ENCODE results near the gene NOTCH2.
"Not testable (repeated sequence)": the region's sequence is repeated elsewhere in the genome, so short reads cannot be mapped to it uniquely, and the experiment has no call there.

NOTCH2 gene

GRCh38 chr1:120068683-120069066, 787 bp downstream of the NOTCH2 start:
- DNase-seq (ENCODE audit: low spot score): not testable (repeated sequence)

- DNase-seq (ENCODE audit: low spot score): peak; percentile 1
These were observed 21.3 kb downstream of the NOTCH2 start for GRCh38 chr1:120048208-120048607.

GRCh38 chr1:120041771-120042170, 27.7 kb downstream of the NOTCH2 start:
- not testable (repeated sequence) for DNase-seq (ENCODE audit: low spot score)

GRCh38 chr1:120032253-120032652, 37.2 kb downstream of the NOTCH2 start:
- DNase-seq (ENCODE audit: low spot score): not testable (repeated sequence)

GRCh38 chr1:120023791-120024190, 45.7 kb downstream of the NOTCH2 start:
- not testable (repeated sequence) for DNase-seq (ENCODE audit: low spot score)

GRCh38 chr1:120014978-120015377, 54.5 kb downstream of the NOTCH2 start:
- DNase-seq (ENCODE audit: low spot score): not testable (repeated sequence)

- not testable (repeated sequence) for DNase-seq (ENCODE audit: low spot score)
These were observed 61.1 kb downstream of the NOTCH2 start for GRCh38 chr1:120008320-120008719.

- not testable (repeated sequence) for DNase-seq (ENCODE audit: low spot score)
These were observed 61.6 kb downstream of the NOTCH2 start for GRCh38 chr1:120007850-120008249.

- DNase-seq (ENCODE audit: low spot score): not testable (repeated sequence)
These were observed 68.4 kb downstream of the NOTCH2 start for GRCh38 chr1:120001035-120001434.

GRCh38 chr1:119996731-119997312, 72.6 kb downstream of the NOTCH2 start:
- not testable (repeated sequence) for DNase-seq (ENCODE audit: low spot score)

GRCh38 chr1:119995975-119996374, 73.5 kb downstream of the NOTCH2 start:
- not testable (repeated sequence) for DNase-seq (ENCODE audit: low spot score)

- DNase-seq (ENCODE audit: low spot score): no peak
These were observed 81.0 kb downstream of the NOTCH2 start for GRCh38 chr1:119988306-119989062.

GRCh38 chr1:119987686-119988085, 81.8 kb downstream of the NOTCH2 start:
- no peak for DNase-seq (ENCODE audit: low spot score)

- peak; percentile 90 for DNase-seq (ENCODE audit: low spot score)
These were observed 82.3 kb downstream of the NOTCH2 start for GRCh38 chr1:119987112-119987511.

GRCh38 chr1:119986007-119986497, 83.4 kb downstream of the NOTCH2 start:
- DNase-seq (ENCODE audit: low spot score): no peak

- peak; percentile 56 for DNase-seq (ENCODE audit: low spot score)
These were observed 84.7 kb downstream of the NOTCH2 start for GRCh38 chr1:119984771-119985170.

GRCh38 chr1:119981986-119982815, 87.3 kb downstream of the NOTCH2 start:
- DNase-seq (ENCODE audit: low spot score): peak; percentile 69

GRCh38 chr1:119981496-119981895, 88.0 kb downstream of the NOTCH2 start:
- DNase-seq (ENCODE audit: low spot score): no peak

GRCh38 chr1:119978018-119978505, 91.4 kb downstream of the NOTCH2 start:
- no peak for DNase-seq (ENCODE audit: low spot score)

GRCh38 chr1:119977113-119977736, 92.2 kb downstream of the NOTCH2 start:
- DNase-seq (ENCODE audit: low spot score): not testable (repeated sequence)

- DNase-seq (ENCODE audit: low spot score): not testable (repeated sequence)
These were observed 93.7 kb downstream of the NOTCH2 start for GRCh38 chr1:119975582-119976254.

Data from kidney tubule cell (primary cell).